Right atrium auricular region (tissue), 2 donors: ENCODE data around the gene SPN. TPM values are rescaled to one million over a fixed set of nuclear protein-coding genes. Genes with fewer than 3 reads are reported as not detected.

Experiments used
- DNase-seq: peaks from one replicate; pipeline ENCODE4 v3.0.0-alpha.2; 2019; ENCODE audit warnings: low spot score
- H3K27ac ChIP-seq, 2 donors: fragments of 200-600 bp; sonication (generic); 1 replicate in 1 of 2; 2 replicates in 1 of 2; pipeline ENCODE4 v1.5.1; 2016 to 2019
- H3K27me3 ChIP-seq, 2 donors: fragments of 200-600 bp; sonication (generic); one replicate each; pipeline versions ENCODE4 v1.5.1 to v1.6.0; 2017 to 2019
- H3K36me3 ChIP-seq: fragments of 200-600 bp; sonication (generic); one replicate; pipeline ENCODE4 v1.5.1; 2016
- H3K4me1 ChIP-seq, 2 donors: fragments of 200-600 bp; sonication (generic); one replicate each; pipeline versions ENCODE4 v1.5.1 to v1.6.0; 2017 to 2019
- H3K4me3 ChIP-seq, 2 donors: fragments of 200-600 bp; sonication (generic); 1 replicate in 1 of 2; 2 replicates in 1 of 2; pipeline ENCODE4 v1.5.1; 2017 to 2019; ENCODE audit warnings: mild to moderate bottlenecking in 1 of 2, moderate library complexity in 1 of 2
- H3K9me3 ChIP-seq, 2 donors: fragments of 200-600 bp; sonication (generic); one replicate each; pipeline ENCODE4 v1.5.1; 2019
- total RNA-seq, 2 donors: library from RNA; depleted of rRNA; stranded (reverse); fragments of >200 nt; gene quantifications; one replicate each; pipeline ENCODE4 v1.1.0, GENCODE V29; 2016
- TF ChIP-seq, protein P1 (sequence below), 2 donors: fragments of 200-600 bp; sonication (generic); IDR thresholded peaks; one replicate each; pipeline ENCODE4 v1.5.1; 2019; ENCODE audit warnings: antibody characterized with exemption in 2 of 2

The SPN gene
- total RNA-seq, 2 donors from 2014 or later = 3.7 to 4.5 TPM

- TF ChIP-seq, protein P1, sequence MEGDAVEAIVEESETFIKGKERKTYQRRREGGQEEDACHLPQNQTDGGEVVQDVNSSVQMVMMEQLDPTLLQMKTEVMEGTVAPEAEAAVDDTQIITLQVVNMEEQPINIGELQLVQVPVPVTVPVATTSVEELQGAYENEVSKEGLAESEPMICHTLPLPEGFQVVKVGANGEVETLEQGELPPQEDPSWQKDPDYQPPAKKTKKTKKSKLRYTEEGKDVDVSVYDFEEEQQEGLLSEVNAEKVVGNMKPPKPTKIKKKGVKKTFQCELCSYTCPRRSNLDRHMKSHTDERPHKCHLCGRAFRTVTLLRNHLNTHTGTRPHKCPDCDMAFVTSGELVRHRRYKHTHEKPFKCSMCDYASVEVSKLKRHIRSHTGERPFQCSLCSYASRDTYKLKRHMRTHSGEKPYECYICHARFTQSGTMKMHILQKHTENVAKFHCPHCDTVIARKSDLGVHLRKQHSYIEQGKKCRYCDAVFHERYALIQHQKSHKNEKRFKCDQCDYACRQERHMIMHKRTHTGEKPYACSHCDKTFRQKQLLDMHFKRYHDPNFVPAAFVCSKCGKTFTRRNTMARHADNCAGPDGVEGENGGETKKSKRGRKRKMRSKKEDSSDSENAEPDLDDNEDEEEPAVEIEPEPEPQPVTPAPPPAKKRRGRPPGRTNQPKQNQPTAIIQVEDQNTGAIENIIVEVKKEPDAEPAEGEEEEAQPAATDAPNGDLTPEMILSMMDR (IDR thresholded peaks at IDR 0.05) = no peak
- Histone ChIP-seq H3K27ac (no peak overlapping the region), H3K9me3 (no peaks in the 10 kb centered on the region), H3K4me1 (no peaks in the 10 kb centered on the region), H3K4me3 (no peak overlapping the region), H3K27me3 (no peaks in the 10 kb centered on the region), H3K36me3 (no peaks in the 10 kb centered on the region)
- no peak for DNase-seq
Observed at GRCh38 chr16:29645694-29646187, 17.3 kb upstream of the SPN start.

GRCh38 chr16:29646947-29647346, 16.1 kb upstream of the SPN start:
- Histone ChIP-seq H3K9me3 (no peaks in the 10 kb centered on the region), H3K27ac (no peak overlapping the region), H3K36me3 (no peaks in the 10 kb centered on the region), H3K27me3 (no peaks in the 10 kb centered on the region), H3K4me1 (no peaks in the 10 kb centered on the region), H3K4me3 (no peak overlapping the region)
- TF ChIP-seq, protein P1 (IDR thresholded peaks at IDR 0.05) = no peak
- DNase-seq = no peak

- H3K4me1 ChIP-seq = no peaks in the 10 kb centered on the region
- no peaks in the 10 kb centered on the region for H3K9me3 ChIP-seq
- no peak overlapping the region for H3K27ac ChIP-seq
- no peaks in the 10 kb centered on the region for H3K27me3 ChIP-seq
- no peak for DNase-seq
- TF ChIP-seq, protein P1 (IDR thresholded peaks at IDR 0.05) = no peak
- H3K4me3 ChIP-seq = no peak overlapping the region
- no peaks in the 10 kb centered on the region for H3K36me3 ChIP-seq
Observed at GRCh38 chr16:29649588-29650494, 13.2 kb upstream of the SPN start.

DNA sequence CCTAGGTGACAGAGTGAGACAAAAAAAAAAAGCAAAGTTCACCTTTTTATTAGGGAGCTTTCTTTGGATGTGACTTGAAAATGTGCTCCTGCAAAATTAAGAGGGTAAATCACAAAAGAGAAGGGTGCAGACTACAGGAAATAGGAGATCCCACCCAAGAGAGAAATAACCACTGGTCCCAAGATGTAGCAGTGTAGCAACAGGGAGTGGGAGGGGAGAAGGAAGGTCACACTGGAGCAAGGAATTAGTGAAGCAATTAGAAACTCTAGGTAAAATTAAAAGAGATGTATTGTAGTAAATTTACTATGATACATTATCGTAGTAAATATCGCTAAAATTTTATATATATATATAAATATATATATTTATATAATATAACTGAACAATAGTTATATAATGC, 12.3 kb upstream of the SPN start:
- TF ChIP-seq, protein P1 (IDR thresholded peaks at IDR 0.05) = no peak
- H3K36me3 ChIP-seq = no peaks in the 10 kb centered on the region
- H3K4me1 ChIP-seq = no peaks in the 10 kb centered on the region

GRCh38 chr16:29651774-29652349, 11.2 kb upstream of the SPN start:
- Histone ChIP-seq H3K27ac (no peak overlapping the region), H3K4me3 (no peak overlapping the region), H3K27me3 (no peaks in the 10 kb centered on the region), H3K9me3 (no peaks in the 10 kb centered on the region), H3K36me3 (no peaks in the 10 kb centered on the region), H3K4me1 (no peaks in the 10 kb centered on the region)
- DNase-seq = no peak
- TF ChIP-seq, protein P1 (IDR thresholded peaks at IDR 0.05) = no peak

More for the DNA sequence above, 12.3 kb upstream of the SPN start:
- Histone ChIP-seq H3K27ac (no peak overlapping the region), H3K4me3 (no peak overlapping the region), H3K9me3 (no peaks in the 10 kb centered on the region), H3K27me3 (no peaks in the 10 kb centered on the region)
- DNase-seq = no peak
